Stomach (tissue), 4 donors: ENCODE results near the gene SNTA1.

Experiments used
- POLR2A ChIP-seq, 4 donors: fragments of 450-650 bp; IDR thresholded peaks; one replicate each; pipeline ENCODE4 v1.6.1; 2016; ENCODE audit warnings: antibody characterized with exemption in 4 of 4, control low read depth in 2 of 4, mild to moderate bottlenecking in 1 of 4, moderate library complexity in 1 of 4
- TF ChIP-seq, protein P1 (sequence below), 7 experiments: fragments of 450-650 bp in 4 of 7; fragments of 200-600 bp in 3 of 7; sonication (generic) in 3 of 7; IDR thresholded peaks; one replicate each; pipeline ENCODE4 v1.5.1; 2016 to 2019; ENCODE audit warnings: antibody characterized with exemption in 7 of 7, control low read depth in 2 of 7, mild to moderate bottlenecking in 1 of 7

- TF ChIP-seq, protein P1, sequence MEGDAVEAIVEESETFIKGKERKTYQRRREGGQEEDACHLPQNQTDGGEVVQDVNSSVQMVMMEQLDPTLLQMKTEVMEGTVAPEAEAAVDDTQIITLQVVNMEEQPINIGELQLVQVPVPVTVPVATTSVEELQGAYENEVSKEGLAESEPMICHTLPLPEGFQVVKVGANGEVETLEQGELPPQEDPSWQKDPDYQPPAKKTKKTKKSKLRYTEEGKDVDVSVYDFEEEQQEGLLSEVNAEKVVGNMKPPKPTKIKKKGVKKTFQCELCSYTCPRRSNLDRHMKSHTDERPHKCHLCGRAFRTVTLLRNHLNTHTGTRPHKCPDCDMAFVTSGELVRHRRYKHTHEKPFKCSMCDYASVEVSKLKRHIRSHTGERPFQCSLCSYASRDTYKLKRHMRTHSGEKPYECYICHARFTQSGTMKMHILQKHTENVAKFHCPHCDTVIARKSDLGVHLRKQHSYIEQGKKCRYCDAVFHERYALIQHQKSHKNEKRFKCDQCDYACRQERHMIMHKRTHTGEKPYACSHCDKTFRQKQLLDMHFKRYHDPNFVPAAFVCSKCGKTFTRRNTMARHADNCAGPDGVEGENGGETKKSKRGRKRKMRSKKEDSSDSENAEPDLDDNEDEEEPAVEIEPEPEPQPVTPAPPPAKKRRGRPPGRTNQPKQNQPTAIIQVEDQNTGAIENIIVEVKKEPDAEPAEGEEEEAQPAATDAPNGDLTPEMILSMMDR (IDR thresholded peaks at IDR 0.05) = no peak
- TF ChIP-seq POLR2A (IDR thresholded peaks at IDR 0.05) = no peak
Measured at GRCh38 chr20:33459599-33459998, 16.0 kb upstream of the SNTA1 start.
